HG02870 (cell line): ENCODE results near the gene THBS2.
"Not testable (repeated sequence)": the region's sequence is repeated elsewhere in the genome, so short reads cannot be mapped to it uniquely, and the experiment has no call there.

Experiments
- ATAC-seq: cut with Tn5 transposase; IDR thresholded peaks from one replicate; pipeline ENCODE4 v1.9.1; 2021; ENCODE audit warnings: mild to moderate bottlenecking, moderate library complexity; ENCODE audit not compliant: unreplicated experiment

Gene THBS2

GRCh38 chr6:169212897-169213813 lies 40.5 kb downstream of the THBS2 start:
- ATAC-seq, result peak; percentile 99

- ATAC-seq, result no peak
Observed at GRCh38 chr6:169212436-169212835, 41.2 kb downstream of the THBS2 start.

- no peak for ATAC-seq
Observed at GRCh38 chr6:169211881-169212280, 41.8 kb downstream of the THBS2 start.

- no peak for ATAC-seq
Observed at GRCh38 chr6:169210611-169211010, 43.0 kb downstream of the THBS2 start.

- ATAC-seq, result no peak
Observed at GRCh38 chr6:169208011-169208410, 45.6 kb downstream of the THBS2 start.

- no peak for ATAC-seq
Observed at GRCh38 chr6:169207482-169207881, 46.2 kb downstream of the THBS2 start.

GRCh38 chr6:169205176-169206160 lies 48.2 kb downstream of the THBS2 start:
- ATAC-seq, result no peak

- no peak for ATAC-seq
Observed at GRCh38 chr6:169204167-169204566, 49.5 kb downstream of the THBS2 start.

- ATAC-seq, result no peak
Observed at GRCh38 chr6:169201985-169202384, 51.7 kb downstream of the THBS2 start.

- no peak for ATAC-seq
Observed at GRCh38 chr6:169200893-169201514, 52.6 kb downstream of the THBS2 start.

- no peak for ATAC-seq
Observed at GRCh38 chr6:169199625-169200335, 53.9 kb downstream of the THBS2 start.

GRCh38 chr6:169198885-169199284 lies 54.8 kb downstream of the THBS2 start:
- ATAC-seq, result no peak

- not testable (repeated sequence) for ATAC-seq
Observed at GRCh38 chr6:169197929-169198328, 55.7 kb downstream of the THBS2 start.

- ATAC-seq, result not testable (repeated sequence)
Observed at GRCh38 chr6:169196279-169196678, 57.4 kb downstream of the THBS2 start.

- ATAC-seq, result no peak
Observed at GRCh38 chr6:169194737-169195136, 58.9 kb downstream of the THBS2 start.

GRCh38 chr6:169190970-169191369 lies 62.7 kb downstream of the THBS2 start:
- no peak for ATAC-seq

GRCh38 chr6:169190144-169190584 lies 63.5 kb downstream of the THBS2 start:
- no peak for ATAC-seq

GRCh38 chr6:169189686-169190085 lies 64.0 kb downstream of the THBS2 start:
- ATAC-seq, result no peak

GRCh38 chr6:169189182-169189581 lies 64.5 kb downstream of the THBS2 start:
- ATAC-seq, result no peak

GRCh38 chr6:169188475-169188874 lies 65.2 kb downstream of the THBS2 start:
- no peak for ATAC-seq
